H9 (cell line): ENCODE measurements around the gene NFASC. TPM values are rescaled to one million over a fixed set of nuclear protein-coding genes. Genes with fewer than 3 reads are reported as not detected.

Source experiments
- DNase-seq: peaks from one replicate; pipeline ENCODE4 v3.0.0-alpha.2; 2017
- H2AFZ ChIP-seq: one replicate; pipeline ENCODE4 v1.6.1; 2013; ENCODE audit warnings: mild to moderate bottlenecking, low read length, control low read depth, moderate library complexity
- H2AK5ac ChIP-seq: 2 replicates; pipeline ENCODE4 v1.6.1; 2013; ENCODE audit warnings: low read length, control low read depth, mixed read lengths; ENCODE audit not compliant: insufficient read length
- H2BK120ac ChIP-seq: one replicate; pipeline ENCODE4 v1.6.1; 2013; ENCODE audit warnings: low read depth, mild to moderate bottlenecking, low read length, control low read depth, inconsistent platforms; ENCODE audit not compliant: poor library complexity, severe bottlenecking
- H2BK12ac ChIP-seq: 2 replicates; pipeline ENCODE4 v1.6.1; 2013; ENCODE audit warnings: low read length, control low read depth, mixed read lengths, low read depth; ENCODE audit not compliant: insufficient read length
- H2BK15ac ChIP-seq: 2 replicates; pipeline ENCODE4 v1.6.1; 2013; ENCODE audit warnings: low read depth, low read length, control low read depth
- H2BK20ac ChIP-seq: one replicate; pipeline ENCODE4 v1.6.1; 2013; ENCODE audit warnings: low read depth, mild to moderate bottlenecking, low read length, control low read depth, inconsistent platforms; ENCODE audit not compliant: poor library complexity, severe bottlenecking
- H2BK5ac ChIP-seq: 2 replicates; pipeline ENCODE4 v1.6.1; 2013; ENCODE audit warnings: low read length, control low read depth, mixed read lengths; ENCODE audit not compliant: insufficient read length
- H3K14ac ChIP-seq: 2 replicates; pipeline ENCODE4 v1.6.1; 2013; ENCODE audit warnings: low read length, control low read depth; ENCODE audit not compliant: insufficient read depth
- H3K18ac ChIP-seq: 2 replicates; pipeline ENCODE4 v1.6.1; 2013; ENCODE audit warnings: low read depth, mild to moderate bottlenecking, mixed read lengths, low read length, control low read depth; ENCODE audit not compliant: insufficient read length
- H3K23ac ChIP-seq: 2 replicates; pipeline ENCODE4 v1.6.1; 2013; ENCODE audit warnings: low read length, control low read depth, mixed read lengths, low read depth; ENCODE audit not compliant: insufficient read length
- H3K23me2 ChIP-seq: 2 replicates; pipeline ENCODE4 v1.6.1; 2013; ENCODE audit warnings: low read depth, mild to moderate bottlenecking, mixed read lengths, low read length, control low read depth; ENCODE audit not compliant: insufficient read length, poor library complexity, severe bottlenecking
- H3K27ac ChIP-seq: 2 replicates; pipeline ENCODE4 v1.5.1; 2013; ENCODE audit warnings: low read length, control low read depth, mixed read lengths, low read depth; ENCODE audit not compliant: insufficient read length
- H3K27me3 ChIP-seq: 2 replicates; pipeline ENCODE4 v1.6.1; 2013; ENCODE audit warnings: low read length, control low read depth, inconsistent platforms; ENCODE audit not compliant: insufficient read depth
- H3K4ac ChIP-seq: 2 replicates; pipeline ENCODE4 v1.6.1; 2013; ENCODE audit warnings: low read depth, mild to moderate bottlenecking, control low read depth, inconsistent platforms, low read length, moderate library complexity
- H3K4me1 ChIP-seq: 2 replicates; pipeline ENCODE4 v1.6.1; 2013; ENCODE audit warnings: low read length, control low read depth, inconsistent platforms; ENCODE audit not compliant: insufficient read depth
- H3K4me2 ChIP-seq: 2 replicates; pipeline ENCODE4 v1.6.1; 2013; ENCODE audit warnings: low read length, control low read depth, mixed read lengths; ENCODE audit not compliant: insufficient read length, insufficient read depth
- H3K56ac ChIP-seq: 2 replicates; pipeline ENCODE4 v1.6.1; 2013; ENCODE audit warnings: low read depth, mild to moderate bottlenecking, mixed read lengths, low read length, control low read depth; ENCODE audit not compliant: insufficient read length
- H3K79me1 ChIP-seq: 2 replicates; pipeline ENCODE4 v1.6.1; 2013; ENCODE audit warnings: low read depth, mild to moderate bottlenecking, moderate library complexity, low read length, control low read depth, inconsistent platforms; ENCODE audit not compliant: insufficient read depth, poor library complexity, severe bottlenecking
- H3K79me2 ChIP-seq: 2 replicates; pipeline ENCODE4 v1.6.1; 2013; ENCODE audit warnings: low read length, control low read depth, inconsistent platforms; ENCODE audit not compliant: insufficient read depth
- H3K9ac ChIP-seq: 2 replicates; pipeline ENCODE4 v1.6.1; 2013; ENCODE audit warnings: low read length, control low read depth, mixed read lengths; ENCODE audit not compliant: insufficient read length; ENCODE audit errors: extremely low read depth
- H3K9me3 ChIP-seq: one replicate; pipeline ENCODE4 v1.6.1; 2013; ENCODE audit warnings: low read depth, low read length, inconsistent platforms; ENCODE audit not compliant: control insufficient read depth
- H3T11ph ChIP-seq: one replicate; pipeline ENCODE4 v1.6.1; 2013; ENCODE audit warnings: mild to moderate bottlenecking, low read length, control low read depth, inconsistent platforms
- H4K20me1 ChIP-seq: one replicate; pipeline ENCODE4 v1.6.1; 2013; ENCODE audit not compliant: control insufficient read depth, insufficient read length, insufficient read depth
- H4K5ac ChIP-seq: 2 replicates; pipeline ENCODE4 v1.6.1; 2013; ENCODE audit warnings: low read depth, mild to moderate bottlenecking, mixed read lengths, low read length, control low read depth; ENCODE audit not compliant: insufficient read length
- H4K8ac ChIP-seq: replicated peaks from 2 replicates; pipeline ENCODE4 v1.6.1; 2013; ENCODE audit warnings: low read length, control low read depth, mixed read lengths, low read depth; ENCODE audit not compliant: insufficient read length
- H4K91ac ChIP-seq: 2 replicates; pipeline ENCODE4 v1.6.1; 2013; ENCODE audit warnings: low read depth, mild to moderate bottlenecking, moderate library complexity, mixed read lengths, low read length, control low read depth; ENCODE audit not compliant: insufficient read length
- H3K27ac Mint-ChIP-seq, 3 experiments: 2 replicates in 2 of 3; 3 replicates in 1 of 3; pipeline ENCODE4 v1.8.0; 2020 to 2021; ENCODE audit warnings: mixed read lengths in 3 of 3, mild to moderate bottlenecking in 1 of 3, moderate library complexity in 1 of 3
- H3K27me3 Mint-ChIP-seq: 2 replicates; pipeline ENCODE4 v1.8.0; 2021; ENCODE audit warnings: low read depth, mild to moderate bottlenecking, moderate library complexity, mixed read lengths
- H3K36me3 Mint-ChIP-seq, 3 experiments: 2 replicates in 2 of 3; 3 replicates in 1 of 3; pipeline ENCODE4 v1.8.0; 2020 to 2021; ENCODE audit warnings: low read depth in 3 of 3, mixed read lengths in 3 of 3; ENCODE audit not compliant: insufficient read depth in 1 of 3
- H3K4me1 Mint-ChIP-seq, 2 experiments: 2 replicates each; pipeline ENCODE4 v1.8.0; 2020; ENCODE audit warnings: mixed read lengths in 2 of 2
- H3K4me3 Mint-ChIP-seq, 2 experiments: 2 replicates in 1 of 2; 3 replicates in 1 of 2; pipeline ENCODE4 v1.8.0; 2020 to 2021; ENCODE audit warnings: mild to moderate bottlenecking in 2 of 2, mixed read lengths in 2 of 2, moderate library complexity in 1 of 2
- H3K9me3 Mint-ChIP-seq, 2 experiments: 2 replicates in 1 of 2; 3 replicates in 1 of 2; pipeline ENCODE4 v1.8.0; 2020; ENCODE audit warnings: mild to moderate bottlenecking in 2 of 2, mixed read lengths in 2 of 2, moderate library complexity in 1 of 2
- CTCF ChIP-seq: fragments of 200-600 bp; sonication (generic); conservative IDR thresholded peaks from 3 replicates; pipeline ENCODE4 v1.8.0; 2021; ENCODE audit warnings: antibody characterized with exemption, mild to moderate bottlenecking
- WGBS: extraction: QIAGEN DNeasy Blood & Tissue Kit; methylation state at CpG from one replicate; pipeline ENCODE4 v1.1.7; 2013; ENCODE audit warnings: missing lambda C conversion rate, low lambda C conversion rate, mixed read lengths; ENCODE audit not compliant: insufficient read length; ENCODE audit errors: extremely low coverage; 5-methylcytosine and 5-hydroxymethylcytosine counted together
- total RNA-seq: library from RNA; stranded (reverse); gene quantifications from 2 replicates; pipeline ENCODE4 v1.2.1, GENCODE V29; 2021

Gene NFASC
- total RNA-seq, 1 experiment from 2014 or later: 5.0 TPM

- Histone ChIP-seq H2BK5ac (no peak overlapping the region), H3K27me3 (no peaks in the 10 kb centered on the region), H3K14ac (no peak overlapping the region), H3K23ac (no peak overlapping the region), H4K91ac (no peak overlapping the region), H3K79me2 (no peaks in the 10 kb centered on the region), H3K18ac (no peak overlapping the region), H3K9ac (no peak overlapping the region), H3K4me2 (no peak overlapping the region), H2AFZ (no peak overlapping the region), H3K56ac (no peak overlapping the region), H3K4me1 (no peaks in the 10 kb centered on the region; the same call in 1 of the 2 replicates), H2BK20ac (no peak overlapping the region), H4K8ac (no peak overlapping the region), H2BK12ac (no peak overlapping the region), H3K4ac (no peak overlapping the region), H3K23me2 (no peaks in the 10 kb centered on the region), H3K79me1 (no peaks in the 10 kb centered on the region), H3K9me3 (no peaks in the 10 kb centered on the region), H3T11ph (no peak overlapping the region), H4K20me1 (no peaks in the 10 kb centered on the region), H3K27ac (no peak overlapping the region), H4K5ac (no peak overlapping the region), H2BK120ac (no peak overlapping the region), H2BK15ac (no peak overlapping the region), H2AK5ac (no peak overlapping the region)
- Mint-ChIP-seq H3K4me1 (peaks cover 25 to 66% of the 10 kb centered on the region in 2 experiments), H3K27me3 (peaks cover 26% of the 10 kb centered on the region), H3K27ac (no peak overlapping the region), H3K36me3 (no peaks in the 10 kb centered on the region), H3K9me3 (no peaks in the 10 kb centered on the region; a peak in 2 of 5 replicates), H3K4me3 (no peak overlapping the region)
- WGBS: no CpG with 5 or more reads among the region's 7 CpGs
- TF ChIP-seq CTCF: no peak
- no peak for DNase-seq
Observed at GRCh38 chr1:205028390-205028789, 157.7 kb downstream of the NFASC start.
